GM12874 (cell line): Measurements from ENCODE around the gene CLEC11A.

ENCODE experiments used
- TF ChIP-seq, protein P1 (sequence below): IDR thresholded peaks from 2 replicates; pipeline ENCODE4 v1.5.1; 2011; ENCODE audit warnings: low read depth, mild to moderate bottlenecking, control low read depth, low read length, moderate library complexity; ENCODE audit not compliant: insufficient read depth

CLEC11A gene

DNA sequence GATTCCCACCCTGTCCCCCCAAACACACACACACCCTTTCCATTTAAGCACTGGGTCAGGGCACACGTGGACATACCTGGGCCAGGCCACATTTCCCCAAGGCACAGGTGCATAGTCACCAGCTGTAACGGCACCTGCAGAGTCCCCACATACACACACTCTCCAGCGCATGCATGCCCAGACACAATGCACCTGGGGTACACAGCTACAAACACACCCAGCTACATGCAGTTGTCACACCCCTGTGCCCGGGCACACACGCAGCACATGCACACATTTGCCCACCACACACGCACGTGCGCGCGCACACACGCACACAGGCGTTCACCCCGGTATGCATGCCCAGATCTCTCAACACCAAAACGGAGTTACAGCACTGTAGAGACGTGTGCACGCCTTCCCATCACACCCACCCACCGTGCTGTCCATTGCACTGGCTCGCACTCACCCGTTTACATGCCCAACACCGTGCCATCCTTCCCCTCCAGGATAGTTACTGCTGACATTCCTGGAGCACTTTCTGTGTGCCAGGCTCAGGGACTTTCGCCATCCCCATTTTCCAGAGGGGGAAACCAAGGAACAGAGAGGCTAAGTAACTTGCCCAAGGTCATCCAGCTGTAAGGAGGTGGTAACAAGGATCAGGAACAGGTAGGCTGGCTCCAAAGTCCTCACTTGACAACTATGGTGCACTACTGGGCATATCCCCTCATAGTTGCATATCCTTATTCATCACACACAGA lies 2.8 kb upstream of the CLEC11A start:
- TF ChIP-seq, protein P1, sequence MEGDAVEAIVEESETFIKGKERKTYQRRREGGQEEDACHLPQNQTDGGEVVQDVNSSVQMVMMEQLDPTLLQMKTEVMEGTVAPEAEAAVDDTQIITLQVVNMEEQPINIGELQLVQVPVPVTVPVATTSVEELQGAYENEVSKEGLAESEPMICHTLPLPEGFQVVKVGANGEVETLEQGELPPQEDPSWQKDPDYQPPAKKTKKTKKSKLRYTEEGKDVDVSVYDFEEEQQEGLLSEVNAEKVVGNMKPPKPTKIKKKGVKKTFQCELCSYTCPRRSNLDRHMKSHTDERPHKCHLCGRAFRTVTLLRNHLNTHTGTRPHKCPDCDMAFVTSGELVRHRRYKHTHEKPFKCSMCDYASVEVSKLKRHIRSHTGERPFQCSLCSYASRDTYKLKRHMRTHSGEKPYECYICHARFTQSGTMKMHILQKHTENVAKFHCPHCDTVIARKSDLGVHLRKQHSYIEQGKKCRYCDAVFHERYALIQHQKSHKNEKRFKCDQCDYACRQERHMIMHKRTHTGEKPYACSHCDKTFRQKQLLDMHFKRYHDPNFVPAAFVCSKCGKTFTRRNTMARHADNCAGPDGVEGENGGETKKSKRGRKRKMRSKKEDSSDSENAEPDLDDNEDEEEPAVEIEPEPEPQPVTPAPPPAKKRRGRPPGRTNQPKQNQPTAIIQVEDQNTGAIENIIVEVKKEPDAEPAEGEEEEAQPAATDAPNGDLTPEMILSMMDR: no peak

- TF ChIP-seq, protein P1: no peak
These were observed 2.2 kb upstream of the CLEC11A start for GRCh38 chr19:50720921-50721381.

DNA sequence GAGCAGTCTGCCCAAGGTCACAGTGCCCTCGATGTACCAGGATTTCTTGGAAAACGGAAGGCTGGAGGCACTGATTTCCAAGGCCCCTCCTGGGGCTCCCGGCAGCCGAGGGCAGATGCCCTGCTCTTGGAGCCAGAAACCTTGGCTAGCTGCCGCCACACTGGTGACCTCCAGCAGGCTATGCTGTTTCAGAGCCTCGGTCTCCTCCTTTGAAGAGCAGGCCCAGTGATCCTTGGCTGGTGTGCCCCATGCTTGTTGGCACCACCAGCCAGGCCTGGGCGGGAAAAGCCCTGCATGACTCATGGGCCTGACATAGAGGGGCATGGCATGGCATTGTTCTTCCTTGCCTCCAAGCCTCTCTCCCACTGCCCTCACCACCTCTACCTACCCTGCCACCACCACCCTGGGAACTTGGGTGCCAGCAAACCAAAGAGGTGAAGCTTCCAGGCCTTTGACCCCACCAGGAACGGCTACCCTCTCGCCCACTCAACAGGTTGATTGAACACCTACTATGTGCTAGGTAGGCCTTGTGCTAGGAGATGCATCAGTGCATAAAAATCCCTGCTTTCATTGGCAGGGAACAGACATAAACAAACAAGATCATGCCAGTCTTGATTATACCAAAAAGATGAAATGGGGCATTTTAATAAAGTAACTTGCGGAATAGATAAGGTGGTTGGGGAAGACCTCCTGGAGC lies 1.6 kb upstream of the CLEC11A start:
- TF ChIP-seq, protein P1: no peak

GRCh38 chr19:50722201-50723013 lies 757 bp upstream of the CLEC11A start:
- TF ChIP-seq, protein P1: no peak

DNA sequence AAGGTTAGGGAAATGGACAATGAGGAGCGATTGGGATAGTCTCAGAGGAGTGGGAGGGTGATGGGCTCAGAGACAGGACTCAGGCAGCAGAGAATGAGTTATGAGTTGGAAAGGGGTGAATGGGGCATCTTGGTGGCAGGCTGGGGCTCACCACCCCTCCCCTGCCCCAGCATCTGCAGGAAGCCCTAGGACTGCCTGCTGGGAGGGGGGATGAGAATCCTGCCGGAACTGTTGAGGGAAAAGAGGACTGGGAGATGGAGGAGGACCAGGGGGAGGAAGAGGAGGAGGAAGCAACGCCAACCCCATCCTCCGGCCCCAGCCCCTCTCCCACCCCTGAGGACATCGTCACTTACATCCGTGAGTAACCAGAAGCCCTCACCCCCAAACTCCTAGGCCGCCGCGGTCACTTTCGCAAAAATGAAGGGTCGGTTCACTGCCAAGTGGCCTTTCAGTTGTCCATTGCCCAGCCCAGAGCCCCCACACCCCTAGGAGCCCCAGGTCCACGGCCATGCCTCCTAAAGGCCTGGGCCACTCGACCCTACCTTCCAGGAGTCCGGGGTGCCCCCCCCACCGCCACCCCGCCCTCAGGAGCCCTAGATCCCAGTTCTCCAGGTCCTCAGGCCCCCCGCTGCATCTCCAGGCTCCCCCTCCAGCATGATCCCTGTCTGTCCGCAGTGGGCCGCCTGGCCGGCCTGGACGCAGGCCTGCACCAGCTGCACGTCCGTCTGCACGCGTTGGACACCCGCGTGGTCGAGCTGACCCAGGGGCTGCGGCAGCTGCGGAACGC lies 764 bp downstream of the CLEC11A start:
- TF ChIP-seq, protein P1: no peak

GRCh38 chr19:50724522-50725217 lies 1.5 kb downstream of the CLEC11A start:
- TF ChIP-seq, protein P1: peak; percentile 81
